ENCODE data around the gene MED27. TPM values are rescaled to one million over a fixed set of nuclear protein-coding genes. Genes with fewer than 3 reads are reported as not detected.

MED27 gene
- total and polyA plus RNA-seq, 7 donors: 11.9 to 19.7 (median 15.6) TPM

GRCh38 chr9:131912069-131912468 lies 167.6 kb downstream of the MED27 start:
- Histone ChIP-seq H3K4me3 (no peak overlapping the region), H3K36me3 (no peaks in the 10 kb centered on the region), H3K27me3 (no peaks in the 10 kb centered on the region), H3K4me1 (no peaks in the 10 kb centered on the region), H3K27ac (no peak overlapping the region), H3K9me3 (no peaks in the 10 kb centered on the region)
- WGBS, 2 donors: 97% methylated on average over 1 of the region's 1 CpG
- DNase-seq: no peak
- TF ChIP-seq POLR2AphosphoS5 (IDR thresholded peaks at IDR 0.05) (no peak), EP300 (IDR thresholded peaks at IDR 0.05) (no peak), POLR2A (IDR thresholded peaks at IDR 0.05) (no peak), CTCF (IDR thresholded peaks at IDR 0.05) (no peak)
- intact Hi-C loops (cut with DNase I): no loop called here

DNA sequence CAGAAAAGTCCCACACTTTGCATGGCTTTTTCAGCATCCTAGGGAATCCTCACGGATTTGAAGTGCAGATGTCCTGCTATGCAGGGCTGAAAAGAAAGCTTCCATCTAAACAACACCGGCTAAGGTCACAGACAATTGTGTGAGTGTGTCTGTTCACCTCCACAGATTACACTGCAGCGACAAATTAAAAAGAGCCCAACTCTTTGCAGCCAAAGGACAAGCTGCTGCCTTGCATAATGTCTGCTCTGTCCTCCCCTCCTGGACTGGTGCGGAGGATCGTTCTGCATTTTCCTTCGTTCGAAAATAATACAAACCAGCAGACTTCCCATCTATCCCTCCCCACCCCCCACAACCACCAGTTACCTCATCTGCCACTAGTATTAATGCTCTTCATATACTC lies 169.1 kb downstream of the MED27 start:
- H3K27me3 ChIP-seq: no peaks in the 10 kb centered on the region
- H3K36me3 ChIP-seq: no peaks in the 10 kb centered on the region
- H3K4me1 ChIP-seq: no peaks in the 10 kb centered on the region
- DNase-seq: no peak
- no peak overlapping the region for H3K27ac ChIP-seq
- WGBS, 2 donors: 91 to 93% methylated on average over 7 of the region's 7 CpGs
- TF ChIP-seq POLR2A (IDR thresholded peaks at IDR 0.05) (no peak), CTCF (IDR thresholded peaks at IDR 0.05) (no peak), POLR2AphosphoS5 (IDR thresholded peaks at IDR 0.05) (no peak), EP300 (IDR thresholded peaks at IDR 0.05) (no peak)
- H3K4me3 ChIP-seq: no peak overlapping the region
- intact Hi-C loops (cut with DNase I): no loop called here
- H3K9me3 ChIP-seq: no peaks in the 10 kb centered on the region

DNA sequence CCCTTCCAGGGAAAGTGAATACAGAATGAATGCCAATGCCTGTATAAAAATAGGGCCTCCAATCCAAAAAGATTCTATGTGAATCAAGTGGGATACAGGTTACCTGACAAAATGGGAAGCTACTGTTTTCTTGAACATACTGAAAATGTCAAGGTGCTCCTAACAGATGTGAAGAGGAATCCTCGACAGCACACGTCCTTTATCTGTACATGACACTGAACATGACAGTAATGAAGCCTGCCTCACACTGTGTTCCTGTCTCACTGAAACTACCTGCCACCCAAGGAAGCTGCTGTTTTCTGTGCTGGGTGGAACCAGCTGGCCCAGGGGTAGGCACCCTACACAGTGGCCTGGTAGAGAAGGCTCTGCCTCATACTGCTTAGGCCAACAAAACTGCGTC lies 174.5 kb downstream of the MED27 start:
- WGBS, 2 donors: 96 to 97% methylated on average over 3 of the region's 3 CpGs
- Histone ChIP-seq H3K9me3 (no peaks in the 10 kb centered on the region), H3K4me1 (no peaks in the 10 kb centered on the region), H3K27ac (no peak overlapping the region), H3K4me3 (no peak overlapping the region), H3K27me3 (no peaks in the 10 kb centered on the region), H3K36me3 (no peaks in the 10 kb centered on the region)
- DNase-seq: no peak
- intact Hi-C loops (cut with DNase I): no loop called here
- TF ChIP-seq POLR2A (IDR thresholded peaks at IDR 0.05): no peak
- TF ChIP-seq CTCF (IDR thresholded peaks at IDR 0.05): no peak
- no peak for TF ChIP-seq POLR2AphosphoS5 (IDR thresholded peaks at IDR 0.05)
- no peak for TF ChIP-seq EP300 (IDR thresholded peaks at IDR 0.05)

- no peak overlapping the region for H3K27ac ChIP-seq
- H3K9me3 ChIP-seq: no peaks in the 10 kb centered on the region
- TF ChIP-seq POLR2A (IDR thresholded peaks at IDR 0.05) (no peak), POLR2AphosphoS5 (IDR thresholded peaks at IDR 0.05) (no peak), CTCF (IDR thresholded peaks at IDR 0.05) (no peak), EP300 (IDR thresholded peaks at IDR 0.05) (no peak)
- intact Hi-C loops (cut with DNase I): no loop called here
- H3K4me1 ChIP-seq: peaks cover 0 to 1% (median 0%) of the 10 kb centered on the region in 4 donors
- 95 to 96% methylated on average over 20 of the region's 20 CpGs for WGBS, 2 donors
- DNase-seq: no peak
- no peaks in the 10 kb centered on the region for H3K36me3 ChIP-seq
- no peaks in the 10 kb centered on the region for H3K27me3 ChIP-seq
- no peak overlapping the region for H3K4me3 ChIP-seq
Measured at GRCh38 chr9:131899296-131900228, 180.1 kb downstream of the MED27 start.

Measured in sigmoid colon (tissue), 7 donors.